ACHN (cell line): ENCODE measurements around the gene DNAH14.
"Not testable (repeated sequence)": the region's sequence is repeated elsewhere in the genome, so short reads cannot be mapped to it uniquely, and the experiment has no call there.

Experiments
- DNase-seq: peaks from one replicate; pipeline ENCODE4 v3.0.0-alpha.2; 2015
- in situ Hi-C: cut with HindIII; loops from 2 replicates; pipeline ENCODE4 v1.10.0; 2017; ENCODE audit warnings: low sequenced_read_pairs, low pct_ligation_motif_present, low pct_unique_long_range_greater_than_20kb

DNAH14 gene

GRCh38 chr1:224914292-224914900 is 15.1 kb upstream of the DNAH14 start:
- in situ Hi-C loops: no loop called here
- DNase-seq: no peak

GRCh38 chr1:224919508-224919907 is 10.0 kb upstream of the DNAH14 start:
- in situ Hi-C loops: no loop called here
- no peak for DNase-seq

- no peak for DNase-seq
- in situ Hi-C loops: no loop called here
These were observed 8.5 kb upstream of the DNAH14 start for GRCh38 chr1:224920930-224921329.

- DNase-seq: no peak
- in situ Hi-C loops: no loop called here
These were observed 8.1 kb upstream of the DNAH14 start for GRCh38 chr1:224921354-224921753.

GRCh38 chr1:224922404-224923164 is 6.9 kb upstream of the DNAH14 start:
- peak; percentile 56 for DNase-seq
- in situ Hi-C loops: no loop called here

GRCh38 chr1:224923726-224924125 is 5.7 kb upstream of the DNAH14 start:
- in situ Hi-C loops: no loop called here

GRCh38 chr1:224927631-224928030 is 1.8 kb upstream of the DNAH14 start:
- in situ Hi-C loops, DNase-seq: not testable (repeated sequence)

More at GRCh38 chr1:224923726-224924125, 5.7 kb upstream of the DNAH14 start:
- DNase-seq: no peak

- in situ Hi-C loops: no loop called here
- no peak for DNase-seq
These were observed 569 bp upstream of the DNAH14 start for GRCh38 chr1:224928906-224929305.

GRCh38 chr1:224931605-224932004 is 2.1 kb downstream of the DNAH14 start:
- no peak for DNase-seq
- in situ Hi-C loops: no loop called here

GRCh38 chr1:224932607-224933249 is 3.3 kb downstream of the DNAH14 start:
- in situ Hi-C loops: no loop called here
- no peak for DNase-seq

GRCh38 chr1:224933584-224933983 is 4.1 kb downstream of the DNAH14 start:
- DNase-seq: no peak
- in situ Hi-C loops: no loop called here

- in situ Hi-C loops: no loop called here
- DNase-seq: no peak
These were observed 9.2 kb downstream of the DNAH14 start for GRCh38 chr1:224938652-224939051.

- DNase-seq: peak; percentile 44
These were observed 10.5 kb downstream of the DNAH14 start for GRCh38 chr1:224939844-224940425.

GRCh38 chr1:224940735-224941134 is 11.3 kb downstream of the DNAH14 start:
- DNase-seq, in situ Hi-C loops: not testable (repeated sequence)

More at GRCh38 chr1:224939844-224940425, 10.5 kb downstream of the DNAH14 start:
- in situ Hi-C loops: no loop called here

GRCh38 chr1:224945651-224946348 is 16.3 kb downstream of the DNAH14 start:
- DNase-seq, in situ Hi-C loops: not testable (repeated sequence)

GRCh38 chr1:224946349-224946691 is 16.8 kb downstream of the DNAH14 start:
- in situ Hi-C loops, DNase-seq: not testable (repeated sequence)

GRCh38 chr1:224957696-224958095 is 28.2 kb downstream of the DNAH14 start:
- DNase-seq: no peak

GRCh38 chr1:224958490-224958889 is 29.0 kb downstream of the DNAH14 start:
- no peak for DNase-seq
- in situ Hi-C loops: no loop called here

More at GRCh38 chr1:224957696-224958095, 28.2 kb downstream of the DNAH14 start:
- in situ Hi-C loops: no loop called here

GRCh38 chr1:224959115-224959514 is 29.6 kb downstream of the DNAH14 start:
- DNase-seq: no peak
- in situ Hi-C loops: no loop called here
